Ureter (tissue), 1 donor: ENCODE data around the gene ITCH. TPM values are rescaled to one million over a fixed set of nuclear protein-coding genes. Genes with fewer than 3 reads are reported as not detected.
"Not testable (repeated sequence)": the region's sequence is repeated elsewhere in the genome, so short reads cannot be mapped to it uniquely, and the experiment has no call there.

Source experiments
- DNase-seq: peaks from one replicate; pipeline ENCODE4 v3.0.0-alpha.2; 2020; ENCODE audit warnings: low spot score
- total RNA-seq: library from RNA; stranded (reverse); gene quantifications from one replicate; pipeline ENCODE4 v1.2.4, GENCODE V29; 2023
- donor health status: DM: yes; HTN: yes; CAD: no.

ITCH gene
- total RNA-seq, 1 donor from 2014 or later = 65.0 TPM

GRCh38 chr20:34343458-34344211, 19.4 kb upstream of the ITCH start:
- no peak for DNase-seq

DNA sequence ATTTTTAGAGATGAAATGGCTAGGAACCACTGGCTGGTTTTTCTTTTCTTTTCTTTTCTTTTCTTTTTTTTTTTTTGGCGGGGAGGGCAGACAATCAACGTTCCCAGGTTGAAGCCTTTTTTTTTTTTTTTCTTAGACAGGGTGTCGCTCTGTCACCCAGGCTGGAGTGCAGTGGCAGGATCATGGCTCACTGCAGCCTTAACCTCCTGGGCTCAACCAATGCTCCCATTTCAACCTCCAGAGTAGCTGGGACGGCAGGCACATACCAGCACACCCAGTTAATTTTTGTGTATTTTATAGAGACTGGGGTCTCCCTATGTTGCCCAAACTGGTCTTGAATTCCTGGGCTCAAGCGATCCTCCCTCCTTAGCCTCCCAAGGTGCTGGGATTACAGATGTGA, 18.8 kb upstream of the ITCH start:
- DNase-seq = no peak

DNA sequence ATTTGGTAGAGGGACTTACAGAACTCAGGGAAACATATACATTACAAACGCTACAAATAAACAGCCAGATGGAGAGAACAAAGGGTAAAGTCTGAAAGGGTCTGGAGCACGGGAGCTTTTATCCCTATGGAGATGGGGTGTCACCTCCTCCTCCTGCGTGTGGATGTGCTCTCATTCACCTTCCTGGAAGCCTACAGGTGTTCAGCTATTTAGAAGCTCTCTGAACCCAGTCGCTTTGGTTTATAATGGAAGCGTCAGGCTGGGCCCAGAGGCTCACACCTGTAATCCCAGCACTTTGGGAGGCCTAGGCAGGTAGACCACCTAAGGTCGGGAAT, 17.7 kb upstream of the ITCH start:
- DNase-seq = no peak

DNA sequence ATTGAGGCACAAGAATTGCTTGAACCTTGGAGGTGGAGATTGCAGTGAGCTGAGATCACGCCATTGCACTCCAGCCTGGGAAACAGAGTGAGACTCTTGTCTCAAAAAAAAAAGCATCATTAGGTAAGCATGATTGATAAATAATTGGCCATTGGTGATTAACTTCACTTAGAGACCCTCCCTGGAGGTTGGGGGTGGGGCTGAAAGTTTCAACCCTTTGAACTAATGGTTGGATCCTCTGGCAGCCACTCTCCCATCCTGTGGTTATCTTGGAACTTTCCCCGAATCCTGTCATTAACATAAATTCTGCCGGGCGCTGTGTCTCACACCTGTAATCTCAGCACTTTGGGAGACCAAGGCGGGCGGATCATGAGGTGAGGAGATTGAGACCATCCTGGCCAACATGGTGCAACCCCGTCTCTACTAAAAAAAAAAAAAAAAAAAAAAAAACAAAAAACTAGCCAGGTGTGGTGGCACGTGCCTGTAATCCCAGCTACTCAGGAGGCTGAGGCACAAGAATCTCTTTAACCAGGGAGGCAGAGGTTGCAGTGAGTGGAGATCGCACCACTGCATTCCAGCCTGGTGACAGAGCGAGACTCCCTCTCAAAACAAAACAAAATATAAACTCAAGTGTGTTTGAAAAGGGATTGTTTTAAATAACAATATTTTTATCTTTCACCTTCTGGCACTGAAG, 17.1 kb upstream of the ITCH start:
- not testable (repeated sequence) for DNase-seq

GRCh38 chr20:34346533-34346865, 16.6 kb upstream of the ITCH start:
- not testable (repeated sequence) for DNase-seq

GRCh38 chr20:34347571-34347970, 15.5 kb upstream of the ITCH start:
- no peak for DNase-seq

- DNase-seq = no peak
These were observed 13.0 kb upstream of the ITCH start for GRCh38 chr20:34350095-34350494.

GRCh38 chr20:34353467-34353866, 9.6 kb upstream of the ITCH start:
- not testable (repeated sequence) for DNase-seq

DNA sequence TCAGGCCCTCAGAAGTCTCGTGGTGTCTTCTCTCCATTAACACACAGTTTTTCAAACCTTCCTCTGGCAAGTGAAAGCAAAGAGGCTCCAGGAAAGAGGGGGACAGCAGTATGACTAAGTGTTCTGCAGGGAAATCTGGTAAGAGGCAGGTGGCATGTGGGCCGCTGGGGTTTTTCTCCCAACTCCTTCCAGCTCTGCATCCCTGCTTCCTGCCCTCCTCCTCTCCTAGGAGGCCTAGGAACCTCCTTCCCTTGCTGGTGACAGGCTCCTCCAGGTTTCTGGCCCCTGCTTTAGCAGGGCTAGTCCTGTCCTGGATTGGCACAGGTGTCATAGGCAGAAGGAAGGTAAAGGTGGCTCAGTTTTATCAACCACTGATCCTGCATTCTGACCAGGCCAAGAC, 7.6 kb upstream of the ITCH start:
- no peak for DNase-seq

DNA sequence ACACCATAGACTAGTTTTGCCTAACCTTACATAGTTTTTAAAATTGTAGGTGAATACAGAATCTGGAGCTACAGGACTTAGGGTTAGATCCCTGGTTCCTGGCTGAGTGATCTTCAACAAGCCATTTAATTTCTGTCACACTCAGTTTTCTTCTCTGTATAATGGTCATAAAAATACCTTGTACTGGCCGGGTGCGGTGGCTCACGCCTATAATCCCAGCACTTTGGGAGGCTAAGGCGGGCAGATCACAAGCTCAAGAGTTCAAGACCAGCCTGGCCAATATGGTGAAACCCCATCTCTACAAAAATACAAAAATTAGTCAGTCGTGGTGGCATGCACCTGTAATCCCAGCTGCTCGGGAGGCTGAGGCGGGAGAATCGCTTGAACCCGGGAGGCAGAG, 3.3 kb upstream of the ITCH start:
- not testable (repeated sequence) for DNase-seq

DNA sequence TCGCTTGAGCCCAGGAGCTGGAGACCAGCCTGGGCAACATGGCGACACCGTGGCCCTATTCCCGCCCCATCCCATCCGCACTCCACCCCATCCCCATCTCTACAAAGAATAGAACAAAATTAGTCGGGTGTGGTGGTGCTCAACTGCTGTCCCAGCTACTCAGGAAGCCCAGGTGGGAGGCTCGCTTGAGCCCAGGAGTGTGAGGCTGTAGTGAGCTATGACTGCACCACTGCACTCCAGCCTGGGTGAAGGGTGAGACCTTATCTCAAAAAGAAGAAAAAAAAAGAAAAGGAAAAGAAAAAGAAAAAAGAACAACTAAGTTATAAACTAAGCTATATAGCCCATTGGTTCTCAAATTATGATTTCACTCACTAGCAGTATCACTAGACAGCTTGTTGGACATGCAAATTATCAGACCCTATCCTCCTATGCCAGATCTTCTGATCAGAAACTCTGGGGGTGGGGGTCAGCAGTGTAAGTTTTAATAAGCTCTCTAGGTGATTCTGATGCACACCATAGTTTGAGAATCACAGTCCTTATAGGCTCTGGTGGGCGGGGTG, 491 bp upstream of the ITCH start:
- no peak for DNase-seq

DNA sequence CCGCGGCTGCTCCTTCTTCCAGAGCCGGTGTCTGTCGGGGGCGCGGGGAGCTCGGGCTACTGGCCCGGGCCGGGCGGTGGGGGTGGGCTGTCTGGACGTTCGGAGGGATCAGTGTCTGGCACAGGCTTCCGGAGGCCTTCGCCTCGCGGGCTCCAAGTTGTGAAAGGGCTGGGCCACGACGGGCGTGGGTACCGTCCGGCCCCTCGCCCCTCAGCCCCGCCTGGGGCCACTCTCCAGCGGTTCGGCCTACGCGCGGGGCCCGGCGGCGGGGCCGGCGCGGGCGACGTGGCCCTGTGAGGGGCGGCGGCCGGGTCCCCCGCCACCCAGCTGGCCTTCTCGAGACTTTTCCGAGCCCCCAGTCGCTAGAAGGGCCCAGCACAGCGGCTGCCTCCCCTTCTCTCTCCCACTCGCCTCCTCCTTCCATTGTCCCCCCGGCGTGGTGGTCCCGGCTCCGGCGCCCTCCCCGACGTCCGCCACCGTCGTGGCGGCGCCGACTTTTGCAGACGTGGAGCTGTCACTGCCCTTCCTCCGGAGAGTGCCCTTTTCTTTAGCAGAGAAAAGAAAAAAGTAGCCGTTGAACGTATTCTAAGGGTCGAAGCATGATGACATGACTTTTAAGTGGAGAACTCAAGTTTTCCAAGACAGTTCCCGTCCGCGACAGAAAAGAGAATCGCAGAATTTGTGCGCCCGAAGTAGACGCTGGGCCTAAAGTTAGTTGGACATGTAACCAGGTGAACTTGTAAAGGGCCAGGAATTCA, 571 bp downstream of the ITCH start:
- no peak for DNase-seq

DNA sequence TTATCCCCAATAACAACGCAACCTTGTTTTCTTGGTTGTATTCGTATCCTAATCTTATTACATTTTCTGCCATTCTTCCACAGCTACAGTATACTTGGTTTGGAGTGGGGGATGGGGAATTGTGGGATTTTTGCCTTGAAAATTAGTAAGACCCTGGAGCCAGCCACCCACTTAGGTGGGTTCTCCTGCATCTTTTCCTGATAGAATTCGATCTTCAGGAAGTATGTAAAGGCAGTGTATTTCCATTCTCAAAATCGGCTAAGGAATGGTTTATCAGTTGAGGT, 1.1 kb downstream of the ITCH start:
- DNase-seq = no peak

DNA sequence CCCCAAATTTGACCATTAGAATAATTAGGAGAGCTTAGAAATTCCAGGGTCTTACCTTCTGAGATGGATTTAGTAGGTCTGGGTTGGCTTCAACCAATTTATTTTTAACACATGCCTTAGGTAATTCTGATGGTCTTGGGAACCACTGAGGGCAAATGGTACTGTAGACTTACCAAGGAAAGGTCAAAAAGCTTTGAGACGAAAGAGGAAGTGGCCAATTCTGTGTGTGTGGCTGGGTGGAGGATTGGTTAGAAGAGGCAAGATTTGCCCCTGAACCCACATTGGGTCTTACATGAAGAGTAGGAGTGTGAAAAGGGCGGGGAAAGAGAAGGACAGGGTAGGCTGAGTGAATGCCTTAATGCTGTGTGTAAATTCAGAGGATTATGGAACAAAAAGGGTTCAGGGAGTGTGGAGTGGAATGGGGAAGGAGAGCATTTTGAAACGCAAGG, 2.7 kb downstream of the ITCH start:
- no peak for DNase-seq

- DNase-seq = no peak
These were observed 4.1 kb downstream of the ITCH start for GRCh38 chr20:34367155-34367554.

- not testable (repeated sequence) for DNase-seq
These were observed 4.8 kb downstream of the ITCH start for GRCh38 chr20:34367911-34368310.

DNA sequence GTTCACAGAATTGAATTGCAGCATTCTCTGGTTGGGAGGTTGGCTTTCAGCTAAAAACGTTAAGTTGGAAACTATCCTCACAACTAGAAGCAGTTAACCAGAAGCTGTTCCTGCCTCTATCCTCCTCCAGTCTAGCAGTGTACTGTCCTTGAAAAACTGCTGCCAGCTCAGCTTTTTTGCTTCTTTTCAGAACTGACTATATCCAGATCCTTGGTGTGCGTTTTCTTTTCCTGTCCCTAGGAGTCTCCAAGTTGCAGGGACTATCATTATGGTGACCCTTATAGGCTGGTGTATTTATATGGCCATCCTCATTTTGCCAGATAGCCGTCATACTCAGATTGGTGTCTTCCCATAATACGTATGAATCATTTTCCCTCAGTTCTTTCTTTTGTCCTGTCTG, 5.5 kb downstream of the ITCH start:
- DNase-seq = no peak

DNA sequence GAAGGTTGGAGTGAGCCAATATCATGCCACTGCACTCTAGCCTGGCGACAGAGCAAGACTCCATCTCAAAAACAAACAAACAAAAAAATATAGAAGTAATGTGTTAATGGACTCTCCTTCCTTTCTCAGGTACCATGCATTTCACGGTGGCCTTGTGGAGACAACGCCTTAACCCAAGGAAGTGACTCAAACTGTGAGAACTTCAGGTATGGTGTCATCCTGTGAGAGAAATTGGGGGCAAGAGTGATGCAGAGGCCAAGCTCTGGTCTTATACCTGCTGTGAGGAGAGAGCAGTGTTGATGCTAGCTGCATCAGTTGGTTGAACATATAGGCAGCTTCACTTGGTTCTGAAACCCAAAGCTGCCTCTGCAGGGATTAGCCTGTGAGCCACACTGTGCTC, 6.2 kb downstream of the ITCH start:
- no peak for DNase-seq

- DNase-seq = no peak
These were observed 7.0 kb downstream of the ITCH start for GRCh38 chr20:34370062-34370461.

GRCh38 chr20:34373445-34373844, 10.4 kb downstream of the ITCH start:
- no peak for DNase-seq

DNA sequence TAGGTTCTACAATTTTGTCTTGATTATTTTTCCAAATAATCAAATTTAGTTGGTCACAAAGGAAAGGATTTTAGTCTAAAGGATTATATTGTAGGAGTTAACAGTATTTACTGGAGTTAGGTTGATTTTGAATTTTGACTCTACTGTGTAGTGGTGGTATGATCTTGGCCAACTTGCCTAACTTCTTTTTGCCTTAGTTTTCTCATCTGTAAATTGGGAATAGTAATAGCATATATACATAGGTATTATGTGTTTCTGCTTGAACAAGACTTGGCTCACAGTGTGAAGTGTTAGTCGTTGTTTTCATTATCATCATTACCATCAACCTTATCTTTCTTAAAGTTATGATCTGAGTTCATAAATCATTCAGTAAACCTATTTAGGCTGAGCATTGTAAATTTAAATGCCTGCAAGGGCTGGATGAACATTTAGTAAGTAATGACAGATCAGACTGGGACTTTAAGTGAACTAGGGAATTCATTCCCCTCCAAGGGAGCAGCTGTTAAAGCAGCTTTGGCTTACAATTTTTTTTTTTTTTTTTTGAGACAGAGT, 11.2 kb downstream of the ITCH start:
- no peak for DNase-seq

DNA sequence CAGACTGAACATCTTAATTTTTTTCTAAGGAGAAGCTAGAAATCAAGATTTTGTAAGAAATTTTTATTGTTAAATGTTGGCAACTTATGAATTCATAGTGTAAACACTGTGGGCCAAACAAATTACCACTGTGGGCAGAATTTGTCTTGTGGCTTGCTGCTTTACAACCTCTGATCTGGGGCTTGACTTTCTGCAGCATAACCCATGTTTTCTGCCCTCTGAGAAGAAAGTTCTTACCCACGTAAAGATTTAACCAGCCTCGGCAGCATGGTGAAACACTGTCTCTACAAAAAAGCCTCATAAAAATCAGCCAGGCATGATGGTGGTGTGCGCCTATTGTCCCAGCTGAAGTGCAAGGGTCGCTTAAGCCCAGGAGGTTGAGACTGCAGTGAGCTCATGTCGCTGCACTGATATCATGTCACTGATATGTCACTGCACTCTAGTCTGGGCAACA, 12.9 kb downstream of the ITCH start:
- DNase-seq = no peak
